Measurements from ENCODE around the gene MLF1.

DNA sequence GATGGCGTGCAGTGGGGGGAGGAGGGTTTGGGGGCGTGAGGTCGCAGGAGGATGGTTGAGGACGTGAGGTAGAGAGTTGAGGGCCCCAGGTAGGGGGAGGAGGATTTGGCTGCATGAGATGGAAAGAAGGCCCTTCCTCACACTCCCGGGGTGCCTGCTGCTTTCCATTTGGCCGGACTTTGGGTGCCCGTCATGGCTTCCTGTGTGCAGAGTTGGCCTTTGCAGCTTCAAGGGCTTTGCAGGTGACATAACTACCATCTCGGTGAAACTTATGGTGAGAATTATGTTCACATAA lies 1.7 kb downstream of the MLF1 start:
- TF ChIP-seq POLR2A (IDR thresholded peaks at IDR 0.05; ENCODE audit: low read depth, low read length): no peak
- no peak for TF ChIP-seq POU2F2 (IDR thresholded peaks at IDR 0.05; ENCODE audit: low read depth, low read length)

Measured in GM12891 (cell line).